GM23248 (cell line): ENCODE measurements around the gene USP12. TPM values are rescaled to one million over a fixed set of nuclear protein-coding genes. Genes with fewer than 3 reads are reported as not detected.
"Not testable (repeated sequence)": the region's sequence is repeated elsewhere in the genome, so short reads cannot be mapped to it uniquely, and the experiment has no call there.

Experiments
- DNase-seq: peaks from one replicate; pipeline ENCODE4 v3.0.0-alpha.2; 2015
- H2AFZ ChIP-seq: fragments of 200-600 bp; sonication (generic); 2 replicates; pipeline ENCODE4 v1.6.1; 2016; ENCODE audit warnings: antibody characterized with exemption
- H3F3A ChIP-seq: fragments of 200-600 bp; sonication (generic); 2 replicates; pipeline ENCODE4 v1.6.1; 2016; ENCODE audit warnings: mild to moderate bottlenecking, antibody characterized with exemption, mixed run types; ENCODE audit not compliant: insufficient read depth
- H3K27ac ChIP-seq: fragments of 200-600 bp; sonication (generic); 2 replicates; pipeline ENCODE4 v1.5.1; 2016; ENCODE audit warnings: mild to moderate bottlenecking
- H3K27me3 ChIP-seq: fragments of 200-600 bp; sonication (generic); replicated peaks from 2 replicates; pipeline ENCODE4 v1.6.1; 2016; ENCODE audit warnings: mild to moderate bottlenecking; ENCODE audit not compliant: insufficient read depth
- H3K36me3 ChIP-seq: fragments of 200-600 bp; sonication (generic); 2 replicates; pipeline ENCODE4 v1.6.1; 2016; ENCODE audit warnings: low read depth, mild to moderate bottlenecking
- H3K4me1 ChIP-seq: fragments of 200-600 bp; sonication (generic); 2 replicates; pipeline ENCODE4 v1.6.1; 2016; ENCODE audit warnings: mild to moderate bottlenecking; ENCODE audit not compliant: insufficient read depth
- H3K4me2 ChIP-seq: fragments of 200-600 bp; sonication (generic); one replicate; pipeline ENCODE4 v1.6.1; 2016; ENCODE audit warnings: mild to moderate bottlenecking; ENCODE audit not compliant: unreplicated experiment
- H3K4me3 ChIP-seq: fragments of 200-600 bp; sonication (generic); 2 replicates; pipeline ENCODE4 v1.5.1; 2016; ENCODE audit warnings: mild to moderate bottlenecking
- H3K79me2 ChIP-seq: fragments of 200-600 bp; sonication (generic); 2 replicates; pipeline ENCODE4 v1.6.1; 2016; ENCODE audit warnings: mild to moderate bottlenecking; ENCODE audit not compliant: insufficient read depth
- H3K9ac ChIP-seq: fragments of 200-600 bp; sonication (generic); 2 replicates; pipeline ENCODE4 v1.6.1; 2016; ENCODE audit warnings: mild to moderate bottlenecking
- H3K9me2 ChIP-seq: fragments of 200-600 bp; sonication (generic); 2 replicates; pipeline ENCODE4 v1.6.1; 2016; ENCODE audit warnings: mixed run types, mild to moderate bottlenecking, moderate library complexity; ENCODE audit not compliant: insufficient read depth
- H3K9me3 ChIP-seq: fragments of 200-600 bp; sonication (generic); one replicate; pipeline ENCODE4 v1.6.1; 2017; ENCODE audit warnings: low read depth
- H4K20me1 ChIP-seq: fragments of 200-600 bp; sonication (generic); 2 replicates; pipeline ENCODE4 v1.6.0; 2016; ENCODE audit not compliant: insufficient read depth
- EZH2 ChIP-seq: fragments of 200-600 bp; sonication (generic); IDR thresholded peaks from 2 replicates; pipeline ENCODE4 v1.6.1; 2018; ENCODE audit warnings: antibody characterized with exemption, mild to moderate bottlenecking; ENCODE audit not compliant: insufficient read depth, poor library complexity, severe bottlenecking
- EZH2phosphoT487 ChIP-seq: fragments of 200-600 bp; sonication (generic); IDR thresholded peaks from 2 replicates; pipeline ENCODE4 v1.6.1; 2018; ENCODE audit warnings: antibody characterized with exemption, moderate library complexity, mild to moderate bottlenecking, low read depth; ENCODE audit not compliant: insufficient read depth
- WGBS, 2 experiments: methylation state at CpG; one replicate each; pipeline ENCODE4 v1.1.6; 2015 to 2017; ENCODE audit warnings: low lambda C conversion rate in 2 of 2, low coverage in 1 of 2; ENCODE audit errors: missing lambda C conversion rate in 2 of 2; 5-methylcytosine and 5-hydroxymethylcytosine counted together
- in situ Hi-C: fragments of 300-500 bp; cut with MboI; formaldehyde crosslinking; loops from 2 replicates; pipeline ENCODE4 v1.15.0; 2020
- polyA plus RNA-seq: library from polyadenylated mRNA; unstranded; fragments of >200 nt; fragmentation: Nextera tagmentation; extraction: Ambion mirVana; gene quantifications from 2 replicates; pipeline ENCODE4 v1.2.1, GENCODE V29; 2016
- total RNA-seq: library from RNA; depleted of rRNA; stranded (reverse); fragments of >200 nt; shearing (Covaris generic); gene quantifications from 2 replicates; pipeline ENCODE4 v1.2.3, GENCODE V29; 2014; rRNA removed

Gene USP12, protein sequence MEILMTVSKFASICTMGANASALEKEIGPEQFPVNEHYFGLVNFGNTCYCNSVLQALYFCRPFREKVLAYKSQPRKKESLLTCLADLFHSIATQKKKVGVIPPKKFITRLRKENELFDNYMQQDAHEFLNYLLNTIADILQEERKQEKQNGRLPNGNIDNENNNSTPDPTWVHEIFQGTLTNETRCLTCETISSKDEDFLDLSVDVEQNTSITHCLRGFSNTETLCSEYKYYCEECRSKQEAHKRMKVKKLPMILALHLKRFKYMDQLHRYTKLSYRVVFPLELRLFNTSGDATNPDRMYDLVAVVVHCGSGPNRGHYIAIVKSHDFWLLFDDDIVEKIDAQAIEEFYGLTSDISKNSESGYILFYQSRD
- 18.9 and 21.8 TPM in 2 replicates for total RNA-seq
- 16.0 and 16.7 TPM in 2 replicates for polyA plus RNA-seq

- TF ChIP-seq EZH2, result no peak
- TF ChIP-seq EZH2phosphoT487, result no peak
- Histone ChIP-seq H3F3A (peaks cover 42% of the 10 kb centered on the region), H3K27ac (peak within 1 kb of the TSS; percentile 98), H3K9ac (peak within 1 kb of the TSS; percentile 95), H3K4me3 (peak within 1 kb of the TSS; percentile 97), H2AFZ (peak within 1 kb of the TSS; percentile 88), H3K79me2 (peaks cover 46% of the 10 kb centered on the region), H3K4me1 (peaks cover 31% of the 10 kb centered on the region), H3K9me2 (no peaks in the 10 kb centered on the region), H3K36me3 (no peaks in the 10 kb centered on the region), H4K20me1 (peaks cover 5% of the 10 kb centered on the region), H3K9me3 (no peaks in the 10 kb centered on the region), H3K27me3 (no peaks in the 10 kb centered on the region), H3K4me2 (peak within 1 kb of the TSS; percentile 97)
- no peak for DNase-seq
- in situ Hi-C loops, result no loop called here
- WGBS, 2 experiments, result 0 to 1% methylated on average over 1 to 29 of the region's 88 CpGs
Observed at GRCh38 chr13:27171244-27171826, at the start of gene USP12. TSS of gene USP12 (minus strand) at chr13:27171811. CDS start at chr13:27171639, 172 bp downstream.

DNA sequence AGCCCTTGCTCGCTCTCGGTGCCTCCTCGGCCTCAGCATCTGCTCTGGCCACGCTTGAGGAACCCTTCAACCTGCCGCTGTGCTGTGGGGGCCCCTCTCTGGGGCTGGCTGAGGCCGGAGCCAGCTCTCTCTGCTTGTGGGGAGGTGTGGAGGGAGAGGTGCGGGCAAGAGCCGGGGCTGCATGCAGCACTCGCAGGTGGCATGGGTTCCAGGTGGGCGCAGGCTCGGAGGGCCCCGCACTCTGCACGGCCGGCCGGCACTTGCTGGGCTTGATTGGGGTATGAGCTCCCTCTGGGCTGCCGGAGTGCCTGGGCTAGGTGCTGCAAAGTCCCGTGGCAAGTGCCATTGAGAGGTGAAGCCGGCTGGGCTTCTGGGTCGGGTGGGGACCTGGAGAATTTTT is 48.0 kb upstream of the USP12 start:
- H3K27me3 ChIP-seq, result no peaks in the 10 kb centered on the region
- no peaks in the 10 kb centered on the region for H3K36me3 ChIP-seq
- H3K4me2 ChIP-seq, result no peak overlapping the region
- WGBS, 2 experiments, result 82 to 83% methylated on average over 11 to 19 of the region's 19 CpGs
- H3K27ac ChIP-seq, result no peak overlapping the region
- no peak for DNase-seq
- no peaks in the 10 kb centered on the region for H3K9me2 ChIP-seq
- no peaks in the 10 kb centered on the region for H3K4me1 ChIP-seq
- no peaks in the 10 kb centered on the region for H3K79me2 ChIP-seq
- TF ChIP-seq EZH2phosphoT487 (no peak), EZH2 (no peak)
- H2AFZ ChIP-seq, result no peak overlapping the region
- H4K20me1 ChIP-seq, result no peaks in the 10 kb centered on the region
- no peaks in the 10 kb centered on the region for H3K9me3 ChIP-seq
- H3K9ac ChIP-seq, result no peak overlapping the region
- H3F3A ChIP-seq, result no peaks in the 10 kb centered on the region
- in situ Hi-C loops, result no loop called here
- H3K4me3 ChIP-seq, result no peak overlapping the region

DNA sequence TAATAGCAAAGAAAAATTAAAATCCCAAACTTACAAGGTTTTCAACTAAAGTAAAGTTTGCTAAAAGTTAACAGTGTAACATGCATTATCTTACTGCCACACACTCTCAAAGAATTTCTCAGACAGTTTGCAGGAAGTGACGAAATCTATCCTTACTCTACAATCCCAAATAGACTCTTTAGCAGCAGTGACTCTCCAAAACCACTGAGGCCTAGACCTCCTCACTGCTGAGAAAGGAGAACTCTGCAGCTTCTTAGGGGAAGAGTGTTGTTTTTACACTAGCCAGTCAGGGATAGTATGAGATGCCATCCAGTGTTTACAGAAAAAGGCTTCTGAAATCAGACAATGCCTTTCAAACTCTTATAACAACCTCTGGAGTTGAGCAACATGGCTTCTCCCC is 47.2 kb upstream of the USP12 start:
- H3K36me3 ChIP-seq, H3K27ac ChIP-seq, H3K4me1 ChIP-seq, H3K4me3 ChIP-seq, DNase-seq, H4K20me1 ChIP-seq, H3F3A ChIP-seq, H3K9me2 ChIP-seq, H3K9ac ChIP-seq, H3K9me3 ChIP-seq, H3K4me2 ChIP-seq, in situ Hi-C loops, H3K27me3 ChIP-seq, H3K79me2 ChIP-seq: not testable (repeated sequence)
- WGBS, 2 experiments, result 52 to 54% methylated on average over 1 of the region's 1 CpG
- H2AFZ ChIP-seq, result peak overlapping the region; percentile 64

GRCh38 chr13:27217791-27218190 is 46.2 kb upstream of the USP12 start:
- H4K20me1 ChIP-seq, H3K4me3 ChIP-seq, H3F3A ChIP-seq, DNase-seq, H3K36me3 ChIP-seq, H3K27me3 ChIP-seq, H3K27ac ChIP-seq, H3K4me2 ChIP-seq, H3K9ac ChIP-seq, H3K4me1 ChIP-seq, in situ Hi-C loops, H2AFZ ChIP-seq, H3K79me2 ChIP-seq, H3K9me3 ChIP-seq, H3K9me2 ChIP-seq: not testable (repeated sequence)
- WGBS, 2 experiments, result 76 to 83% methylated on average over 2 of the region's 2 CpGs

DNA sequence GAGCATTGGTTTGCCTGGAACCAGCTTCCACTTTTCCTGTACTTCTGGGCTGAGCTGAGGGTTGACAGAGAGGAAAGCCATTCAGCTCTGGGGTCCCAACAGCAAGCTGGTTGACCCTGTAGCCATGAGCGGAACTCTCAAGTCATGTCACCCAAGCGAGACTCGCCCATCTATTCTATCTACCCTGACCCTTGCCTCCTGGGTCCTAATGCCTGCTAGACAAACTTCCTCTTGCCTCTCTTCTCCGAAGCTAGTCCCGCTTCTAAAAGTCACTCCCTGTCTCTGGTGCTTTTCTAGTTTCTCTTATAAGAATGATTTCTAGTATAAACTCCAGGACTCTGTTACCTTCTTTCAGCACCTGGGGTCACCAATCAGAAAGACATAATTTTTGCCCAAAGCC is 41.8 kb upstream of the USP12 start:
- H3K79me2 ChIP-seq, H3K9me2 ChIP-seq, H3K36me3 ChIP-seq, H4K20me1 ChIP-seq, H3F3A ChIP-seq, H3K4me2 ChIP-seq, in situ Hi-C loops, H3K4me1 ChIP-seq, H2AFZ ChIP-seq, H3K27me3 ChIP-seq, H3K27ac ChIP-seq, DNase-seq, H3K4me3 ChIP-seq, H3K9me3 ChIP-seq, H3K9ac ChIP-seq: not testable (repeated sequence)
- WGBS, 2 experiments, result 90 to 100% methylated on average over 5 of the region's 5 CpGs
